ENCODE results near the gene TEX11. TPM values are rescaled to one million over a fixed set of nuclear protein-coding genes. Genes with fewer than 3 reads are reported as not detected.
"Not testable (repeated sequence)": the region's sequence is repeated elsewhere in the genome, so short reads cannot be mapped to it uniquely, and the experiment has no call there.

The TEX11 gene
- total RNA-seq, 1 experiment from 2014 or later: 0.11 TPM

- in situ Hi-C loops (cut with HindIII; ENCODE audit: low pct_unique_long_range_greater_than_20kb, low sequenced_read_pairs): no loop called here
- no peak for DNase-seq (ENCODE audit: low read depth, low spot score)
Observed at GRCh38 chrX:70549429-70549828, 359.1 kb downstream of the TEX11 start.

GRCh38 chrX:70535198-70535597, 373.3 kb downstream of the TEX11 start:
- no peak for DNase-seq (ENCODE audit: low read depth, low spot score)
- in situ Hi-C loops (cut with HindIII; ENCODE audit: low pct_unique_long_range_greater_than_20kb, low sequenced_read_pairs): no loop called here

- DNase-seq (ENCODE audit: low read depth, low spot score): no peak
- in situ Hi-C loops (cut with HindIII; ENCODE audit: low pct_unique_long_range_greater_than_20kb, low sequenced_read_pairs): no loop called here
Observed at GRCh38 chrX:70527610-70528345, 380.7 kb downstream of the TEX11 start.

GRCh38 chrX:70527053-70527452, 381.5 kb downstream of the TEX11 start:
- in situ Hi-C loops (cut with HindIII; ENCODE audit: low pct_unique_long_range_greater_than_20kb, low sequenced_read_pairs): no loop called here
- DNase-seq (ENCODE audit: low read depth, low spot score): no peak

GRCh38 chrX:70525733-70526132, 382.8 kb downstream of the TEX11 start:
- in situ Hi-C loops (cut with HindIII; ENCODE audit: low pct_unique_long_range_greater_than_20kb, low sequenced_read_pairs): no loop called here
- DNase-seq (ENCODE audit: low read depth, low spot score): no peak

GRCh38 chrX:70515692-70516091, 392.8 kb downstream of the TEX11 start:
- in situ Hi-C loops (cut with HindIII; ENCODE audit: low pct_unique_long_range_greater_than_20kb, low sequenced_read_pairs): not testable (repeated sequence)

GRCh38 chrX:70515270-70515669, 393.2 kb downstream of the TEX11 start:
- in situ Hi-C loops (cut with HindIII; ENCODE audit: low pct_unique_long_range_greater_than_20kb, low sequenced_read_pairs): not testable (repeated sequence)

More at GRCh38 chrX:70515692-70516091, 392.8 kb downstream of the TEX11 start:
- DNase-seq (ENCODE audit: low read depth, low spot score): not testable (repeated sequence)

GRCh38 chrX:70509078-70509477, 399.4 kb downstream of the TEX11 start:
- no peak for DNase-seq (ENCODE audit: low read depth, low spot score)
- in situ Hi-C loops (cut with HindIII; ENCODE audit: low pct_unique_long_range_greater_than_20kb, low sequenced_read_pairs): no loop called here

More at GRCh38 chrX:70515270-70515669, 393.2 kb downstream of the TEX11 start:
- DNase-seq (ENCODE audit: low read depth, low spot score): not testable (repeated sequence)

GRCh38 chrX:70508296-70508911, 400.1 kb downstream of the TEX11 start:
- no peak for DNase-seq (ENCODE audit: low read depth, low spot score)
- in situ Hi-C loops (cut with HindIII; ENCODE audit: low pct_unique_long_range_greater_than_20kb, low sequenced_read_pairs): no loop called here

GRCh38 chrX:70505451-70505841, 403.1 kb downstream of the TEX11 start:
- in situ Hi-C loops (cut with HindIII; ENCODE audit: low pct_unique_long_range_greater_than_20kb, low sequenced_read_pairs): no loop called here
- no peak for DNase-seq (ENCODE audit: low read depth, low spot score)

- no peak for DNase-seq (ENCODE audit: low read depth, low spot score)
- in situ Hi-C loops (cut with HindIII; ENCODE audit: low pct_unique_long_range_greater_than_20kb, low sequenced_read_pairs): no loop called here
Observed at GRCh38 chrX:70504772-70505450, 403.6 kb downstream of the TEX11 start.

GRCh38 chrX:70500826-70501225, 407.7 kb downstream of the TEX11 start:
- no peak for DNase-seq (ENCODE audit: low read depth, low spot score)
- in situ Hi-C loops (cut with HindIII; ENCODE audit: low pct_unique_long_range_greater_than_20kb, low sequenced_read_pairs): no loop called here

GRCh38 chrX:70498129-70498528, 410.4 kb downstream of the TEX11 start:
- in situ Hi-C loops (cut with HindIII; ENCODE audit: low pct_unique_long_range_greater_than_20kb, low sequenced_read_pairs): no loop called here
- no peak for DNase-seq (ENCODE audit: low read depth, low spot score)

- in situ Hi-C loops (cut with HindIII; ENCODE audit: low pct_unique_long_range_greater_than_20kb, low sequenced_read_pairs): no loop called here
- DNase-seq (ENCODE audit: low read depth, low spot score): no peak
Observed at GRCh38 chrX:70497026-70497425, 411.5 kb downstream of the TEX11 start.

- in situ Hi-C loops (cut with HindIII; ENCODE audit: low pct_unique_long_range_greater_than_20kb, low sequenced_read_pairs): no loop called here
- DNase-seq (ENCODE audit: low read depth, low spot score): no peak
Observed at GRCh38 chrX:70496491-70496890, 412.0 kb downstream of the TEX11 start.

GRCh38 chrX:70494441-70494840, 414.1 kb downstream of the TEX11 start:
- in situ Hi-C loops (cut with HindIII; ENCODE audit: low pct_unique_long_range_greater_than_20kb, low sequenced_read_pairs): no loop called here
- no peak for DNase-seq (ENCODE audit: low read depth, low spot score)

GRCh38 chrX:70488856-70489255, 419.7 kb downstream of the TEX11 start:
- in situ Hi-C loops (cut with HindIII; ENCODE audit: low pct_unique_long_range_greater_than_20kb, low sequenced_read_pairs): no loop called here
- DNase-seq (ENCODE audit: low read depth, low spot score): no peak

- in situ Hi-C loops (cut with HindIII; ENCODE audit: low pct_unique_long_range_greater_than_20kb, low sequenced_read_pairs): no loop called here
- DNase-seq (ENCODE audit: low read depth, low spot score): no peak
Observed at GRCh38 chrX:70485466-70485865, 423.0 kb downstream of the TEX11 start.

GRCh38 chrX:70482300-70482699, 426.2 kb downstream of the TEX11 start:
- DNase-seq (ENCODE audit: low read depth, low spot score): no peak
- in situ Hi-C loops (cut with HindIII; ENCODE audit: low pct_unique_long_range_greater_than_20kb, low sequenced_read_pairs): no loop called here
